SKM-1 treated with dmso at 0.1 percent for 144 hours (cell line): ENCODE results near the gene ATP6V1C2.
"Not testable (repeated sequence)": the region's sequence is repeated elsewhere in the genome, so short reads cannot be mapped to it uniquely, and the experiment has no call there.

Experiments
- DNase-seq: peaks from one replicate; lab custom pipeline; 2025; ENCODE audit not compliant: unreplicated experiment; lab: John Stamatoyannopoulos, UW

ATP6V1C2 gene

DNA sequence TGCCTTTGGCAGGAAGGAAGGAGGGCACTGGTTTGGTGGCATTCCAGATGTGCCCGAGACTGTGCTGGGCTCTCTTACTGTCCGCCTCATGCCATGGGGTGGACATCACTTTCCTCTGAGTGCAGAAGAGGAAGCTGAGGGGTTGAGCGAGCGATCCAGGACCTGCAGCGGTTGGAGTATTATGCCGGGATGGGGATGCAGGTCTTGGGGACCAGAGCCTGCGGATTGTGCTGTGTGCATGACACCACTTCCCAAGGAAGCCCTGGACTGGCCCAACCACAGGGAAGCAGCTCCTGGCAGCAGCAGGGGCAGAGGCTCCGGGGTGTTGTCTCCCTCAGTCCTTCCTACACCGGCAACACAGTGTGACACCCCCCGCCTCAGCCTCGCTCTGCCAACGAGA lies 44.5 kb downstream of the ATP6V1C2 start:
- no peak for DNase-seq

DNA sequence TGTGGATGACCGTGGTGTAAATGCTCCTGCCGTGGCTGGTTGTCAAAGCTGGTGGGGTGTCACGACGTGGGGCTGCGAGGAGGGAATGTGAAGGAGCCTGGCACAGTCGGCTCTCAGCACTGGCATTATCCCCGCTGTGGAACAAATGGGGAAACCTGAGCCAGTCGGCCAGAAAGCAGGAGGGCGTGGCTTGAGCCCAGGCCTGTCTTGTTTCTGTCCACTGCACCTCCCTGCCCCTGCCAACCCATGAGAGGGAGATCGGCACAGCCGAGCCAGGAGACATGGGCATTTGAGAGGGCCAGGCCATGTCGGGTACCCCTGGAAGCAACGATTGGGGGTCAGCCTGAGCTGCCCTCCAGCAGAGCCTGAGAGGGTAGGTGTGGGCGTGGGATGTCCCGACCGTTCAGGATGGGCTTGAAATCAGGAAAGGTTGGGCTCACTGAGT lies 46.7 kb downstream of the ATP6V1C2 start:
- no peak for DNase-seq

DNA sequence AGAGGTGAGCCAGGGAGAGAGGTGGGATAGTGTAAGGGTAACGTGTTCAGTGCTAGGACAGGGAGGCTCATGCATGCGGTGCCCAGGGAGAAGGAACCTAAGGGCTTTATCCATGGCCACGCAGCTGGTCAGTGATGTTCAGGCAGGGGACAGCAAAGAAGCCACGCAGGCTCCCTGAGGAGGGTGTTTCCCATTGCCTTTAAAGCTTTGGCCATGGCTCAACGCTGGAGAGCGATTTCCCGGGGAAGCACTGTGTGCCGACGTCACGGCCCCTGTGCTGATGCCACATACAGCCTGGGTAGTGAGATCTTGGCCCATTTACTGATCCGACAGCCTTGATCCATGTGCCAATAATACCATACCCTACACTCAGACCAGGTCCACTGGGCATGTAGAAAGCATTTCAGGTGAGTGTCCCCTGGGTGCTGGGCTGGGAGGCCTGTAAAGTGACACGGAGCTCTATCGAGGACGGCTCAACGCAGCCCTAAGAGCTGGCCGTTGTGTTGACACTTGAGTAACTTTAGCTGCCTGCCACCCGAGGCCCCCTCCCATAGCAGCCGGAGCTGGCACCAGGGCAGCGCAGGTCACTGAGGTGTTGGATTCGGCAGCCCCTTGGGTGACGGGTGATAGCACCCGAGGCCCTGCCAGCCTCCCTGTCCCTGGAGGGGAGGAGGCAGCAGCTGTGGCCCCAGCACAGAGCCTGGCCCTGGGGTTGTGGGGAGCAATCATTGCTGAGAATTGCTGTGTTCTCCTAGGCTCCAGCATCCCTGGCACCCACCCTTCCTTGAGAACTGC lies 49.7 kb downstream of the ATP6V1C2 start:
- no peak for DNase-seq

DNA sequence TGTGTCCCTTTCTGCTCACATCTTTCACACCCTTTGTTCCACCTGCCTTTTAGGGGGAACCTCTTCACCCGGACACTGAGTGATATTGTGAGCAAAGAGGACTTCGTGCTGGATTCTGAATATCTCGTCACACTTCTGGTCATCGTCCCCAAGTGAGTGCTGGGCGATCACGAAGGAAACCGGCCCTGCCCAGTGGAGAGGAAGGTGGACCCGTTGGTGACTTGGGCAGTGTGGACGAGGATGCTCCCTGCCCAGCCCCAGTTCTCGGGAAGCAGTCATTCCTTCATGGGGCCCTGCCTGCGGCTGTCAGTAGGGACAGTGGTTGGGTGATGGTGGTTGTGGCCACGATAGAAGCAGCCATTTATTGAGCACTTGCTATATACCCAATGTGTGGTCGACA lies 50.4 kb downstream of the ATP6V1C2 start:
- no peak for DNase-seq

DNA sequence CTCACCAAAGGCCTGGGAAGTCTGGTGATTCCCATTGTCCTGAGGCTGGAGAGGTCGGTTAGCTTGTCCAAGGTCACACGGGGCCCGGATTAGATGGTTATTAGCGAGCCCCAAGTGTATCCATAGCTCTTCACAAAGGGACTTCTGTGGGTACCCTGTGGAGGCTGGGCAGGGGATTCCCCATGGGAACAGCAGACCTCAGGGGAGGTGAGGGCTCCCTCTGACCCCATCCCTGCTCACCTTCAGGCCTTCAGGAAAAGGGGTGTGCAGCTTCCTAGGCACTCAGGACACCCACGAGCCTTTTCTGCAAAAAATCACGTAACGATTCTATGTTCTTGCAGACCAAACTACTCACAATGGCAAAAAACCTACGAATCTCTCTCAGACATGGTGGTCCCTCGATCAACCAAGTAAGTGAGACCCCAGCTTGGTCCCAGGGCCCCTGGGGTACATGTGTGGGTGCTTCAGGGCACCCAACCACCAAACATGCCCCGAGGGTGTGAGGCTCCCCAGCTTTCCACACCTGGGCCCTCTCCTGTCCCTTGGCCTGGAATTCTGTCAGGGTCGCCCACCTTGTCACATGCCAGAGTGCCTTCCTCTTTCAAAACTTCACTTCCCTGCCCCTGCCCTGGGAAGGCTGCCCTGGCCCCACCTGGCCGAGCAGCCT lies 50.9 kb downstream of the ATP6V1C2 start:
- DNase-seq, result no peak

DNA sequence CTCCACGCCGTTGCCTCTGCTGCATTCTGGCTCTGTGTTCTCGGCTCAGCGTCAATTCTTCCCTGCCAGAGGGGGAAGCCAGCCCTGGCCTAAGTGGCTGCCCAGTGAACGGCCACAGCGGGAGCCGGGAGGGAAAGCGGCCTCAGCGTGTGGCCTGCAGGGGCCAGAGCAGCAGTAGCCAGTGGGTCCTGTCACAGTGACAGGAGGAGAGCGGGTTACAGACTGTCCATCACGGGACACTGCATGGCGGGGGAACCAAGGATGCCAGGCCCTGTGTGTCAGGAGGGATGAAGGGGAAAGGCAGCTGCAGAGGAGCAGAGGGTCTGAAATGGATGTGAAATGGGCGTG lies 51.4 kb downstream of the ATP6V1C2 start:
- DNase-seq, result no peak

DNA sequence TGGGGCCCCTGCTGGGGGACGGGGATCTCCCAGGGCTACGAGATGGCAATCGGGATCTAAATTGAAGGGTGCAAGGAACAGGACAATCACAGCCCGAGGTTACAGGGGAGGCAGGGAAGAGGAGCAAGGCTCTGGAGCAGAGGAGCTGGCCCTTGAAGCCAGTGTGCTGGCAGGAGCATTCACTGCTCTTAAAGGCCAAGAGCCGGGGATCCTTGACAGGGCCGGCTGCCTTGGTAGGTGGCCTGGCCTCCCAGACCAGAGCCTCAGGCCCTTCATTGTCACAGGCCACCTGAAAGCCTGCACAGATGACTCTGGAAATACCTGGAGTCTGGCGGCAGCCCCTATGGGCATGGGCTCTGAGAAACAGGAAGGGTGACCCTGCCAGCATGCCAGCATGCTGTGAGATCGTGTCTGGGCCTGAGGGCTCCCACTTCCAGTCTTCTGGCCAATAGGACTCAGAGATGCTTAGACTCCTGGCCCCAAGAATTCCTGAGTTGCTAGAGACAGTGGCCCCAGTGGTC lies 52.5 kb downstream of the ATP6V1C2 start:
- no peak for DNase-seq

DNA sequence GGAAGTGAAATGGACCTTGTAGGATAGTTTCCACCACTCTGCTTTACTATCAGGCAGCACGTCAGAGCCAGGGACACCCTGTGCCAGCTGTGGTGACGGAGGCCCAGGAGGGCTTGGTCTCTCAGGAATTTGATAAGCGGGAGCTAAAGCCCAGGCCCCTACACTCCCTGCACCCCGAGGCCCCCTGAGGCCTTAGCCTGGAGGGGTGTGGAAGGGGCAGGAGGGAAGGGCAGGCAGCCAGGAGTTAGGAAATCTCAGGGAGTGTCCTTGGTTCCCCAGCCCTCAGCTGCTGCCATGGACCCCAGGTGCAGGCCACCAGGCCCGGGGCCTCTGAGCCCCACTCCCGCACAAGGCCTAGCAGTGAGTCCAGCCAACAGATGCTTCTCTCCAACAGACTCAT lies 53.0 kb downstream of the ATP6V1C2 start:
- DNase-seq, result no peak

DNA sequence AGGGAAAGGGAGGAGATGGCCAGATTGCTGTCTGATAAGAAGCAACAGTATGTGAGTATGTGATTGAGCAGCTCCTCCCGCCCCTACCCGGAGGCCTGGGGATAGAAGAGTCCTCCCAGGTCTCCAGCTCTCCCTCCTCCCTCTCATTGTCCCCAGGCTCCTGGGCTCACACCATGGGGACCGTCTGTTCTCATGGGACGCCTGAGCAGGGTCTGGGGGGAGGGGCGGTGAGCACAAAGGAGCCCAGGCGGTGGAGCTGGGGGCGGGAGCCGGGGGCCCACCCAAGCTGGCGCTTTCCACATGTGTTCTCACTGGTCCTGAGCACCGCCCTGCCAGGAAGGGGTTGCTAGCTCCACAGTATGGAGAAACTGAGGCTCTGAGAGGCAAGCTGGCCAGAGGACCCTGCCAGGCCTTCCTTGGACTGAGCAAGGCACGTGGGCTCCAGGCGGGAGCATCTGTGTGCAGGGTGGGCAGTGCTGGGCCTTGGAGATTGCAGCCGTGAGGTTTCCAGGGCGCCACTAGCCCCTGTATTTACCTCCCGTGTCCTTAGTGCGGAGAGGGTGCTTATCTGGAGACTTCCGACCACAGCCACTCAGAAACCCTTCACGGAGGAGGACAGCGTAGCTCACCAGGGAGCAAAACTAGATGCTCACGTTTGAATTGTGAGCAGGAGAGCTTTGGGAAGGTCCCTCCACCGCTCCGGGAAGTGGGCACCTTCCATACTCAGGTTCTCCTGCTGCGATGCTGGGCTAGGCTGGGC lies 53.8 kb downstream of the ATP6V1C2 start:
- DNase-seq, result no peak

DNA sequence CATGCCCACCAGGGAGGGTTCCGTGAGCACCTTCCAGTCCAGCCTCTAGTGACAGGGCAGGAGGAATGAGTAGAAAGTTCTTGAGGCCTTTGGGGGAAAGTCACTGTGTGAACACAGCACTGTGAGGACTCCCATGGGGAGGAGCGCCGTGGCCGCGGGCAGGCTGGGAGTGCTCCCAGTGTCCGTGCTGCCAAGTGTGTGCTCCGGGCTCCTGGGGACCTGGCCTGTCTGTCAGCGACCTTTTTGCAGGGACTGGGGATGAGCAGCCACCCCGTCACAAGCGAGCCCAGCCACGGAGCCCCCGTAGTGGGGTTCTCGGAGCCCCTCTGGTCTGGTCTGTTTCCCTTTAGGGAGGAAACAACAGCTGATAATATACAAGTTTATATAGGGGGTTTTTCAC lies 54.4 kb downstream of the ATP6V1C2 start:
- DNase-seq, result no peak

DNA sequence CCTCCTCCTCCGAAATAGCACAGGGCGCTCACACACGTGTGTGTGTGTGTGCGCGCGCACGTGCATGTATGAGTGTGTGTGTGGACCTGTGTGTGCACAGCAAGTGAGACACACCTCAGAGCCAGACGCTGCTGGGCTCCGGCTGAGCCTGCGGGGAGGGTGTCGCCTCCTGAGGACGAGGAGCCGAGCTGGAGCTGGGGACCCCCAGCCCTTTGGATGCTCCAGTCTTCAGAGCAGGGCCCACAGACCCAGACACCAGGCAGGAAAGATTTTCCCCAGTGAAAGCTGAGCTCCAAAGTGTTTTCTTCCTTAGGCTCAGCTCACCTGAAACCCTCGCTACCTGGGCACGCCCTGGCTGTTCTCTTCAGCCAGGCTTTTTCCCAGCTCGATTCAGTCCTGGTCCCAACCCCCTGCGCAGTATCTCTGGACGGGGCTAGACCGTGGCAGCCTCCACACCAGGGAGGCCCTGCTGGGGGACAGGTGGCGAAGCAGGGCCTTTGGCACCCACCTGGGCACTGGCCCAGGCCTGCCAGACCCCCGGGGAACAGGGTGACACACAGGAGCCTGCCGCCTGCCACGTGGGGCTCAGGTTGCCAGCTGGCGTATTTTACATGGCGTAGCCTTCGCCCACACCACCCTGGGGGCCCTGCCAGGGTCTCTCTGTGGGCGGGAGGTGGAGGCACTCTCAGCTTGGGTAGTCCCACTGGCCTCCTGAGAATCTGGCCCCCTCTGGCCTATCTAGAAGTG lies 55.0 kb downstream of the ATP6V1C2 start:
- no peak for DNase-seq

DNA sequence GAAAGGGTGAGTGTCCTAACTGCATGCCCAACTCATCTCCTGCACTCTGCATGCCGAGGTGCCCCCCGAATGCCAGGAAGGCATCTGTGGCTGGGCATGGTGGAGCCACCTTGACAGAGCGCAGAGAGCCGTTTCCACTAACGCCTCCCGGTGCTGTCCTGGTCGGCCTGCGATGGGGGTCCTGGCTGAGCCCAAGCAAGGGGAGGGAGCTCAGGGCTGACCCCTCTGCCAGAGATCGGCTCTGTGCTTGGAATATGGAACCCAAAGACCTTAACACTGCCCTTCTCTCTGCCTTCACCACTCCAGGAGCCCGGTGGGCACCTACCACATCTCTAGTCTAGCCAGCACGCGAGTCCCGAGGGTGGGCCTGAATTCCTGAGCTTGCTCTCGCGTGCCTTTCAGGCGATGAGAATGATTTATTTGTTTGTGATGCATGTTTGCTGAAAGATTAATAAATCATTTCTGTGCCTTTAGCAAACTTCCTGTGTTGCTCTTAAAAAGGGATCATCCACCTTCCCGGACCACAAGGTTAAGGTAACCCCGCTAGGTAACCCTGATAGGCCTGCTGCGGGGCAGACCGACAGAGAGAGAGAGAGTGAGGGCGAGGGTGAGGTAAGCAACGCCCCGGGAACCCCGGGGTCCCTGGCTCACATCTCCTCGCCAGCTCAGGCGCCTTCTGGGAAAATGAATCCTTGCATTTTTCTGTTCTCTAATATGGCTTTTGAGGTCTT lies 55.8 kb downstream of the ATP6V1C2 start:
- DNase-seq, result no peak

DNA sequence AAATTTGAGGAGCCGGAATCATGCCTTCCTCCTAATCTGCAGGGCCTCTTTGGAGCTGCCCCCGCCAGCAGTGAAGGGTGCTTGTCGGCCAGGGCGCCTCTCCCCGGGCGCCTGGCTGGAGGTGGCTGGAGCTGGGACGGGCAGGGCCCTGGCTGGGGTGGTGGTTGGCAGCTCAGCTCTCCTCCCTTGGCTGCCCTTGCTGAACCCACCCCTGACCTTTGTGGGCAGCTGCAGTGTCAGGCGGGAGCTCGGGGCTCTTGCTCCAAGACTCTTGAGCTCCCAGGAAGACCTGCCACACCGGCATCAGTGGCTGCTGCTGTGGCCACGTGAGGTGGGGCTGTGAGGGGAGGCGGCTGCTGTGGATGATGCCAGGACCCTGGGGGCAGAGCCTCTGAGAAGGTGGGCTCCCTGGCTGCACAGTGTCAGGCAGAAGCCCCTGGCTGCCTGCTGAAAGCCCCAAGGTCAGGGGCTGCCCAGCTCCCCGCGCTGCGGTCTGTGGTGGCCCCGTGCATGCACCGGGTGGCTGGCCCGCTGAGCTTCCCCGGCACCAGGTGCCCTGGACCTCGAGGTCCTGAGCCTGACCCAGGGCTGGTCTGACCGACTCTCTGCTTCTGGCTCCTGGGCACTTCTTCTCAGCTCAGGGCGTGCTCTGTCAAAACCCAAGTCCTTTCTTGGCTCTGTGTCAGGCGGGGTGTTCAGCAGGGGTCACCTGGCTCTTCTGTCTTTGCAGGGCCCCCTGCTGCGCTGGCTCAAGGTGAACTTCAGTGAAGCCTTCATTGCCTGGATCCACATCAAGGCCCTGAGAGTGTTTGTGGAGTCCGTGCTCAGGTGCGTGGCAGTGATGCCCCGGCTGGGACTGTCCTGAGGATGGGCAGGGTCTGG lies 56.7 kb downstream of the ATP6V1C2 start:
- DNase-seq, result no peak

DNA sequence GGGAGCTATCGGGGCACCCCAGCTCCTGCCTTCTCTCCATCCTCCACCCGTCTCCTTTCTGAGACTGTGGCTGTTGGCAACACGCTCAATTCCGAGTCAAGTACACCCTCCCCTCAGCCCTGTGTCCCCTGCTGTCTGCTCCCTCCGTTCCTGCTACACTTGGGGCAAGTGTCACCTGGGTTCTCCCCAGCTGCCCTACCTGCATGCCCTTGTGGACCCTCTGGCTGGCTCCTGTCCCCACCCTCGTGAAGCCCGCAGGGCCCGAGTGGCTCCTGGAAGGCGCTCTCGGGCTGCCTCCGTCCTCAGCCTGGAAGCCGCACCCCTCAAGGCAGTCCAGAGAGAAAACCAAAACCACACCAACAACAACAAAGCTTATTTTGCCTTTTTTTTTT lies 57.3 kb downstream of the ATP6V1C2 start:
- DNase-seq, result no peak

DNA sequence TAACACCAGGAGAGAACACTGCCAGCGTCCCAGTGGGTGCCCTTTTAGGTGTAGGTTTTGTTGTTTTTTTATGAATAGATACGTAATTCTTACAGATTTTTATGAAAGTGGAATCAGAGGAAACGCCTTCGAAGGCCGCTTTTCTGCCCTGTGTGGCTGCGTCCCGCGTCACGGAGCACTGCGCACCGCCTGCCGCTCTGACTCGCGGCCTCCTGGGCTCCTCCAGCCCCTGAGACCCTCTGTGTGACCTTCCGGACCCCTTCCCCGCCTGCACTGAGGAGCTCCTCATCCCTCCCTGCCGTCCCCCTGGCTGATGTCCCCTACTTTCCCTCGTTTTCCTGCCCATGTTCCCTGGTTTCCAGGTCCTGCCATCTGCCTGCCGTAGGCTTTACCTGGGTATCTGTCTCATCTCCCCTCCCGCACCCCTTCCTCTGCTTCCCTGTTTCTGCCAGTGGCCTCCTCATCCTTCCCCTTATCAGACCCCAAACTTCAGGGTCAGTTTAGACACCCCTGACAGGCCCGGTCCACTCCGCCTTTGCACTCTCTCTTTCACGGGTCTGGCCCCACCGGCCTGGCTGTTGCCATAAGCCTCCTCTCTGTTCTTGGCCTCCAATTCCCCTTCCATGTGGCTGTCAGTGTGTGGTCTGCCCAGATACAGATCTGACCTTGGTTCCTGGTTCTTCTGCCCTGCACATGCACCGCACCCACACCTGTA lies 58.5 kb downstream of the ATP6V1C2 start:
- DNase-seq, result no peak

DNA sequence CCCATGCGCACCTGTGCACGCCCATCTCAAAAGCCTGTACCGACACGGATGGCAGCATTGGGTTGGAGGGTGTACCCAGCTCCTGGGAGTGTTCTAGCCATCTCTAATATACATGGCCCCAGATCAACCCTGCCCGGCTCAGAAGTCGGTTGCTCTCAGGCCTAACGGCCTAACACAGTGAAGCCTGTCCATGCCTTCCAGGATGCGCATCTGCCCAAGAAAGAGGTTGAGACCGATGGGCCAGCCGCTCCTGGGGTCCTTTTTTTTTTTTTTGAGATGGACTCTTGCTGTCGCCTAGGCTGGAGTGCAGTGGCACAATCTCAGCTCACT lies 59.0 kb downstream of the ATP6V1C2 start:
- no peak for DNase-seq

DNA sequence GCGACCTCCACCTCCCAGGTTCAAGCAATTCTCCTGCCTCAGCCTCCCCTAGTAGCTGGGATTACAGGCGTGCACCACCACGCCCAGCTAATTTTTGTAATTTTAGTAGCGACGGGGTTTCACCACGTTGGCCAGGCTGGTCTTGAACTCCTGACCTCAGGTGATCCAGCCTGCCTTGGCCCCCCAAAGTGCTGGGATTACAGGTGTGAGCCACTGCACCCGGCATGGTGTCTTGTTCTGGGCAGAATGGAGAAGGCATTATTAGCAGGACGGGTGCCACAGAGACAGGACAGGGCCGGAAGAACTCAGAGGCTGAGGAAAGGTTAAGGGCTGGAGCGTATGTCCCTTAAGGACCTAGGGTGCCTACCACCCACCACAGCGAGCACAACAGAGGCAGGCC lies 59.4 kb downstream of the ATP6V1C2 start:
- DNase-seq, result not testable (repeated sequence)

DNA sequence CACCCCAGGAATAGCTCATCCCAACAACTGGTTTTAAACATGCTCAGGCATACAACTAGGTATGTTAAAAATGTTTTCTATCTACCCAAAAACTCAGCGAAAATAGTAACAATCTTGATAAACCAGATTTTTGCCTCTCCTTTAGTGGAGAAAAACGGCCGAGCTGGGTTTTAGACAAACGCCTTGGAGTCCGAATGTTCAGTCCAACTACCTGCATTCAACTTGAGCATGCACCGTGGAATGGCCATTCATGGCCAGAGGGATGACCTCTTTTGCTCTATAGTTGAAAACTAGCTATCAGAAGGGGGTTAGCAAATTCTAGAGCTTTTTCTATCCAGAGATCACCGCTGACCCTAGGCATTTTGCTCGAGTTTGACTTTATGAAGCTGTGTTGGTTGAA lies 60.3 kb downstream of the ATP6V1C2 start:
- DNase-seq, result no peak

DNA sequence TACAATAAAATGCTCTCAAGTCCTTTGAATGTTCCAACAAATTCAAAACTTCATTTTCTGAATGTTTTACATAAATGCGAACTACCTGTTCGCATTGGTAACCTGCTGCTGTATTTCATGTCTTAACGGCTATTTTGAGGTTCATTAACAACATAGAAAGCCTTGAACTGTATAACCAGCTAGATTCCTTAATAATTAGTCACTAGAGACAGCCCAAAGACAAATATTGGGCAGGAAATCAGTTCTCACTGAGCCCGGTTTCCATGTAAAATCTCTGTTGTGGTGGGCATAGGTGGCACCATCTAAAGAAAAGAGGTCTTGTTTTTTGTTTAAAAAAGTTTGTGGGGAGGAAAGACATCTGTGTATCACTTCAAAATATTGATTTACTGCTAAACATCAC lies 62.0 kb downstream of the ATP6V1C2 start:
- no peak for DNase-seq
